Choroid plexus epithelial cell (primary cell): ENCODE measurements around the gene C1QL1.

ENCODE experiments used
- DNase-seq: peaks from one replicate; pipeline ENCODE4 v3.0.0-alpha.2; 2010; ENCODE audit warnings: low read depth
- H3K4me3 ChIP-seq: 2 replicates; pipeline ENCODE4 v1.5.1; 2011; ENCODE audit warnings: low read depth, mild to moderate bottlenecking, control low read depth, low read length, moderate library complexity
- TF ChIP-seq, protein P1 (sequence below): conservative IDR thresholded peaks from 2 replicates; pipeline ENCODE4 v1.5.1; 2011; ENCODE audit warnings: low read depth, mild to moderate bottlenecking, control low read depth, inconsistent platforms, low read length, moderate library complexity

The C1QL1 gene

DNA sequence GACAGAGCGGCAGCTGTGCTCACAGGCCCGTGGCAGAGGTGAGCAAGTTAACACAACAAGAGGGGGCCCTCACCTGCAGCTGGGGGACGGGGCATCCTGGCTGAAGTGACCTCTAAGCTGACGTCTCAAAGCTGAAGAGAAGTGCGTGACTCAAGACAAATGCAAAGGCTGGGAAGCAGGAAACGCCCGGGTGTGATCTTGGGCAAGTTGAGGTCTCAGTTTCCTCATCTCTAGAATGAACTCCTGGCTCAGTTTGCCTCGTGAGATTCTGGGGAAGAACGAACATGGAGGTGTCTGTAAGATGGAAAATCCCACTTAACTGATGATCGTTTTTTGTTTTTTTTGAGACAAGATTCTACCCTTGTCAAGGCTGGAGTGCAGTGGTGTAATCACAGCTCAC is 40.1 kb upstream of the C1QL1 start:
- DNase-seq: no peak
- TF ChIP-seq, protein P1, sequence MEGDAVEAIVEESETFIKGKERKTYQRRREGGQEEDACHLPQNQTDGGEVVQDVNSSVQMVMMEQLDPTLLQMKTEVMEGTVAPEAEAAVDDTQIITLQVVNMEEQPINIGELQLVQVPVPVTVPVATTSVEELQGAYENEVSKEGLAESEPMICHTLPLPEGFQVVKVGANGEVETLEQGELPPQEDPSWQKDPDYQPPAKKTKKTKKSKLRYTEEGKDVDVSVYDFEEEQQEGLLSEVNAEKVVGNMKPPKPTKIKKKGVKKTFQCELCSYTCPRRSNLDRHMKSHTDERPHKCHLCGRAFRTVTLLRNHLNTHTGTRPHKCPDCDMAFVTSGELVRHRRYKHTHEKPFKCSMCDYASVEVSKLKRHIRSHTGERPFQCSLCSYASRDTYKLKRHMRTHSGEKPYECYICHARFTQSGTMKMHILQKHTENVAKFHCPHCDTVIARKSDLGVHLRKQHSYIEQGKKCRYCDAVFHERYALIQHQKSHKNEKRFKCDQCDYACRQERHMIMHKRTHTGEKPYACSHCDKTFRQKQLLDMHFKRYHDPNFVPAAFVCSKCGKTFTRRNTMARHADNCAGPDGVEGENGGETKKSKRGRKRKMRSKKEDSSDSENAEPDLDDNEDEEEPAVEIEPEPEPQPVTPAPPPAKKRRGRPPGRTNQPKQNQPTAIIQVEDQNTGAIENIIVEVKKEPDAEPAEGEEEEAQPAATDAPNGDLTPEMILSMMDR: no peak
- no peak overlapping the region for H3K4me3 ChIP-seq

DNA sequence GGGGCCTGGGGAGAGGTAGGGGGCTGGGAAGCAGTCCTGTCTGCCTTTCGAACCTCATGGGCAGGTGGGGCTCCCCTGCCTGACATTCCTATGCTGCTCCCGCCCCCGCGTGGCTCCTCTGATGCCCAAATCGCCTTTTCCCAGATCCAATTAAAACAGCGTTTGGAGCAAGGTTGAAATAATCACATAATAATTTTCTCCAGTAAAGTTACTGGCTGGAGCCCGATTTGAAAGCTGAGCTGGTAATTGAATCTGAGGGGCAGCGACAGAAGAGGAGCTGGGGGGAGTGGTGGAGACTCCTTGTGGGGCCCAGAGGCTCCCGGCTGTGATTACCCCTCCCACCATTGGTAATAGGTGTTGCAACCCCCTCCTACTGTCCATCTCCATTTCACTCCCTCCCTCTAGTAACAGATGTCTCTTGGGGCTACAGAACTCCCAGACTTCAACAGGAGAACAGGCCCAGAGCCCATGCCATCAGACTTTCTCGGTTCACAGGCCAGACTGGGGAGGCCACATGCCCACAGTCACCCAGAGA is 38.9 kb upstream of the C1QL1 start:
- no peak overlapping the region for H3K4me3 ChIP-seq
- TF ChIP-seq, protein P1: peak; percentile 17
- DNase-seq: peak; percentile 60

- H3K4me3 ChIP-seq: no peak overlapping the region
- DNase-seq: no peak
- TF ChIP-seq, protein P1: no peak
These were observed 37.6 kb upstream of the C1QL1 start for GRCh38 chr17:45005700-45006099.

GRCh38 chr17:45004388-45004787 is 36.3 kb upstream of the C1QL1 start:
- H3K4me3 ChIP-seq: no peak overlapping the region
- DNase-seq: no peak
- TF ChIP-seq, protein P1: no peak

DNA sequence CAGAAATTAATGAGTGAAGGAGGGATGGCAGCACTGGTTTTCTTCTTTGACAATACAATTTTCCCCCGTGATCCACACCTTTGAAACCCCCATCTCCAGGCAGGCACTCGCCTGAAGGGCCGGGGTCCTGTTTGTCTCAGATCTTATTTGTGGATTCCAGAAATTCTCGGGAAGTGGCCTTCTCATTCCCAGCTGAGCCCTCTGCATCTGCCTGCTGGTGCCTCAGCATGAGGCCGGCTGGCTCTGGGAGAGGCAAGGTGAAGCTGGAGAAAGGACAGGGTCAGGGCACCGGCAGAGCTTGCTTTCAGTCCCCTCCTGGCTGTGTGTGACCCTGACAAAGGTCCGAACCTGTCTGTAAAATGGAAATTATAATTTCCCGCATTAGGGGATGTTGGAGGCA is 35.8 kb upstream of the C1QL1 start:
- no peak overlapping the region for H3K4me3 ChIP-seq
- DNase-seq: no peak
- TF ChIP-seq, protein P1: no peak

- H3K4me3 ChIP-seq: no peak overlapping the region
- TF ChIP-seq, protein P1: no peak
- no peak for DNase-seq
These were observed 33.2 kb upstream of the C1QL1 start for GRCh38 chr17:45001310-45001709.

DNA sequence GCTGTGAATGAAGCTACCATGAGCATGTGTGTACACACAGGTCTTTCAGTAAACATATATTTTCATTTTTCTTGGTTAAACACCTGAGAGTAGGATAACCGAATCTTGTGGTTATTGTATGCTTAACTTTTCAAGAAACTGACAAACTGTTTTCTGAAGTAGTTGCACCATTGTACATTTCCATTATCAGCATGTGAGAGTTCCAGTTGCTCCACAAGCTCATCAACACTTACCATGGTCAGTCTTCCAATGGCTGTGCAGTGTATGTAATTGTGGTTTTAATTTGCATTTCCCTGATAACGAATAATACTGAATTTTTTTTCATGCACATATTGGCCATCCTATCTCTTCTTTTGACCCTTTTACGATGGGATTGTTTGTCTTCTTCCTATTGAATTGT is 31.3 kb upstream of the C1QL1 start:
- DNase-seq: no peak
- no peak overlapping the region for H3K4me3 ChIP-seq
- TF ChIP-seq, protein P1: no peak
